PC-3 (cell line): ENCODE data around the gene CRABP1. TPM values are rescaled to one million over a fixed set of nuclear protein-coding genes. Genes with fewer than 3 reads are reported as not detected.

Experiments used
- ATAC-seq: fragments of 200-7000 bp; cut with Tn5 transposase; 2 replicates; pipeline ENCODE4 v1.9.1; 2020; ENCODE audit warnings: mild to moderate bottlenecking, moderate library complexity
- BruUV-seq: library from RNA; stranded (reverse); fragments of 400-500 nt; replicated peaks from 2 replicates; lab custom pipeline; 2021; lab: Mats Ljungman, UMichigan
- CTCF ChIA-PET: fragments of 300-600 bp; sonication (Branson Sonifier 250); formaldehyde crosslinking; loops from one replicate; lab custom pipeline; 2022; ENCODE audit warnings: antibody characterized with exemption; lab: Charles Lee
- POLR2A ChIA-PET: fragments of 300-600 bp; sonication (Branson Sonifier 250); formaldehyde crosslinking; loops from one replicate; lab custom pipeline; 2022; ENCODE audit warnings: antibody characterized with exemption; ENCODE audit not compliant: unreplicated experiment; lab: Charles Lee
- DNase-seq: peaks from one replicate; pipeline ENCODE4 v3.0.0-alpha.2; 2015
- H2AFZ ChIP-seq: fragments of 300-600 bp; sonication (generic); 2 replicates; pipeline ENCODE4 v1.6.0; 2016; ENCODE audit warnings: antibody characterized with exemption, low read length
- H3F3A ChIP-seq: fragments of 300-600 bp; sonication (generic); one replicate; pipeline ENCODE4 v1.6.0; 2017; ENCODE audit warnings: antibody characterized with exemption, low read length, control low read depth, mild to moderate bottlenecking; ENCODE audit not compliant: unreplicated experiment
- H3K27ac ChIP-seq: fragments of 300-600 bp; sonication (generic); 2 replicates; pipeline ENCODE4 v1.5.1; 2016; ENCODE audit warnings: mild to moderate bottlenecking, low read length
- H3K27me3 ChIP-seq: fragments of 300-600 bp; sonication (generic); 2 replicates; pipeline ENCODE4 v1.6.1; 2016; ENCODE audit warnings: low read length, mixed read lengths
- H3K36me3 ChIP-seq: fragments of 300-600 bp; sonication (generic); 2 replicates; pipeline ENCODE4 v1.6.1; 2016; ENCODE audit warnings: low read depth, mixed run types, low read length, mixed read lengths
- H3K4me1 ChIP-seq: fragments of 300-600 bp; sonication (generic); 2 replicates; pipeline ENCODE4 v1.5.1; 2016; ENCODE audit warnings: low read length; ENCODE audit not compliant: insufficient read depth
- H3K4me2 ChIP-seq: fragments of 300-600 bp; sonication (generic); 2 replicates; pipeline ENCODE4 v1.6.0; 2016; ENCODE audit warnings: low read length
- H3K4me3 ChIP-seq: fragments of 300-600 bp; sonication (generic); 2 replicates; pipeline ENCODE4 v1.5.1; 2016; ENCODE audit warnings: mild to moderate bottlenecking, low read length, mixed read lengths
- H3K79me2 ChIP-seq: fragments of 300-600 bp; sonication (generic); 2 replicates; pipeline ENCODE4 v1.6.1; 2017; ENCODE audit warnings: low read length, mixed read lengths
- H3K9ac ChIP-seq: fragments of 300-600 bp; sonication (generic); 2 replicates; pipeline ENCODE4 v1.6.0; 2016; ENCODE audit warnings: mild to moderate bottlenecking, low read length
- H3K9me2 ChIP-seq: fragments of 300-600 bp; sonication (generic); replicated peaks from 2 replicates; pipeline ENCODE4 v1.6.1; 2016; ENCODE audit warnings: mixed run types, low read length, mixed read lengths
- H3K9me3 ChIP-seq: fragments of 300-600 bp; sonication (generic); 2 replicates; pipeline ENCODE4 v1.6.1; 2016; ENCODE audit warnings: low read length, mixed read lengths
- H4K20me1 ChIP-seq: fragments of 300-600 bp; sonication (generic); 2 replicates; pipeline ENCODE4 v1.6.1; 2016; ENCODE audit warnings: low read length, mixed read lengths
- CTCF ChIP-seq: fragments of 300-600 bp; sonication (generic); conservative IDR thresholded peaks from 2 replicates; pipeline ENCODE4 v1.5.1; 2017; ENCODE audit warnings: antibody characterized with exemption, low read depth, mild to moderate bottlenecking, low read length
- EZH2 ChIP-seq: fragments of 300-600 bp; sonication (generic); IDR thresholded peaks from one replicate; pipeline ENCODE4 v1.6.1; 2017; ENCODE audit warnings: antibody characterized with exemption, mild to moderate bottlenecking, low read length; ENCODE audit not compliant: unreplicated experiment
- EZH2phosphoT487 ChIP-seq: fragments of 300-600 bp; sonication (generic); IDR thresholded peaks from 2 replicates; pipeline ENCODE4 v1.6.1; 2018; ENCODE audit warnings: mild to moderate bottlenecking, antibody characterized with exemption, low read length, borderline replicate concordance
- intact Hi-C: fragments of 100-400 bp; cut with micrococcal nuclease; formaldehyde crosslinking; loops from 2 replicates; pipeline ENCODE4 v1.9.0; 2023
- total RNA-seq: library from RNA; depleted of rRNA; stranded (reverse); fragments of >200 nt; gene quantifications from 2 replicates; pipeline ENCODE4 v1.2.3, GENCODE V29; 2014

CRABP1 gene
- total RNA-seq, 1 experiment from 2014 or later: not detected

GRCh38 chr15:78343276-78344060, 3.3 kb downstream of the CRABP1 start:
- Histone ChIP-seq H3K4me1 (peaks cover 17% of the 10 kb centered on the region), H3K9me3 (no peaks in the 10 kb centered on the region), H3K27ac (no peak overlapping the region), H3K4me3 (no peak overlapping the region), H3K79me2 (no peaks in the 10 kb centered on the region), H3K27me3 (peaks cover 48% of the 10 kb centered on the region), H2AFZ (no peak overlapping the region), H3K9me2 (no peaks in the 10 kb centered on the region), H4K20me1 (no peaks in the 10 kb centered on the region), H3K9ac (no peak overlapping the region), H3K36me3 (no peaks in the 10 kb centered on the region), H3F3A (no peaks in the 10 kb centered on the region), H3K4me2 (no peak overlapping the region)
- CTCF ChIA-PET: no interaction called here
- TF ChIP-seq EZH2phosphoT487 (no peak), CTCF (no peak), EZH2 (no peak)
- POLR2A ChIA-PET: no interaction called here
- intact Hi-C loops: no loop called here
- ATAC-seq (no peak), DNase-seq (no peak)
- no TSS peak for BruUV-seq

GRCh38 chr15:78345396-78346125, 5.4 kb downstream of the CRABP1 start:
- no peaks in the 10 kb centered on the region for H3K9me2 ChIP-seq
- no TSS peak for BruUV-seq
- H3K4me2 ChIP-seq: no peak overlapping the region
- TF ChIP-seq CTCF (no peak), EZH2 (no peak), EZH2phosphoT487 (no peak)
- no peaks in the 10 kb centered on the region for H4K20me1 ChIP-seq
- peaks cover 18% of the 10 kb centered on the region for H3K4me1 ChIP-seq
- no peak for DNase-seq
- no peak overlapping the region for H3K4me3 ChIP-seq
- H3K27ac ChIP-seq: no peak overlapping the region
- ATAC-seq: no peak
- H3K79me2 ChIP-seq: no peaks in the 10 kb centered on the region
- ChIA-PET CTCF (no interaction called here), POLR2A (interaction anchor here (0.5 kb wide), 1 partner anchor 221 kb away, joined by 6 read pairs; no protein-coding TSS in a partner anchor)
- no peaks in the 10 kb centered on the region for H3K36me3 ChIP-seq
- peaks cover 28% of the 10 kb centered on the region for H3K27me3 ChIP-seq
- no peak overlapping the region for H3K9ac ChIP-seq
- H3F3A ChIP-seq: no peaks in the 10 kb centered on the region
- H3K9me3 ChIP-seq: no peaks in the 10 kb centered on the region
- no peak overlapping the region for H2AFZ ChIP-seq
- intact Hi-C loops: no loop called here
